HEK293 (cell line): ENCODE data around the gene CCDC9B.

Experiments
- CTCF ChIA-PET: fragments of 350-600 bp; formaldehyde crosslinking; extraction: SDS; loops from one replicate; lab custom pipeline; 2021; ENCODE audit warnings: antibody characterized with exemption; lab: Yijun Ruan, JAX
- POLR2A ChIA-PET: fragments of 300-600 bp; formaldehyde crosslinking; extraction: SDS; loops from one replicate; lab custom pipeline; 2020; ENCODE audit warnings: antibody characterized with exemption, inconsistent platforms; lab: Yijun Ruan, JAX
- H3K27ac ChIP-seq: fragments of 200-500 bp; sonication (Bioruptor generic); 2 replicates; pipeline ENCODE4 v1.5.1; 2014; ENCODE audit warnings: low read depth, low read length, control low read depth, inconsistent platforms; ENCODE audit errors: extremely low read depth
- H3K36me3 ChIP-seq, 2 experiments: fragments of 200-500 bp in 1 of 2; sonication (Bioruptor generic) in 1 of 2; 1 replicate in 1 of 2; 2 replicates in 1 of 2; pipeline ENCODE4 v1.5.1; 2014 to 2017; ENCODE audit warnings: inconsistent platforms in 2 of 2, low read length in 2 of 2; ENCODE audit not compliant: control insufficient read depth in 2 of 2, insufficient read depth in 1 of 2
- H3K4me1 ChIP-seq: fragments of 200-500 bp; sonication (Bioruptor generic); 2 replicates; pipeline ENCODE4 v1.5.1; 2014; ENCODE audit warnings: mild to moderate bottlenecking, low read length, inconsistent platforms; ENCODE audit not compliant: control insufficient read depth, insufficient read depth
- H3K4me3 ChIP-seq: 2 replicates; pipeline ENCODE4 v1.5.1; 2011; ENCODE audit warnings: low read depth, mild to moderate bottlenecking, control low read depth, low read length, moderate library complexity
- H3K9me3 ChIP-seq: fragments of 200-500 bp; sonication (Bioruptor generic); 2 replicates; pipeline ENCODE4 v1.5.1; 2014; ENCODE audit warnings: low read depth, low read length, inconsistent platforms; ENCODE audit not compliant: control insufficient read depth, insufficient read depth
- GFI1B ChIP-seq: fragments of 450-650 bp; formaldehyde crosslinking; IDR thresholded peaks from 2 replicates; pipeline ENCODE4 v1.5.1; 2016; ENCODE audit warnings: missing biosample characterization, missing genetic modification characterization
- GLIS1 ChIP-seq: fragments of 450-650 bp; formaldehyde crosslinking; IDR thresholded peaks from 2 replicates; pipeline ENCODE4 v1.5.1; 2016; ENCODE audit warnings: missing biosample characterization, missing genetic modification characterization
- GLIS2 ChIP-seq: fragments of 450-650 bp; formaldehyde crosslinking; IDR thresholded peaks from 2 replicates; pipeline ENCODE4 v1.5.1; 2016; ENCODE audit warnings: missing biosample characterization, missing genetic modification characterization
- KLF1 ChIP-seq: fragments of 450-650 bp; formaldehyde crosslinking; IDR thresholded peaks from 2 replicates; pipeline ENCODE4 v1.5.1; 2016; ENCODE audit warnings: missing biosample characterization, missing genetic modification characterization
- SP7 ChIP-seq: fragments of 450-650 bp; formaldehyde crosslinking; IDR thresholded peaks from 2 replicates; pipeline ENCODE4 v1.5.1; 2016; ENCODE audit warnings: missing biosample characterization, missing genetic modification characterization
- WT1 ChIP-seq: fragments of 450-650 bp; formaldehyde crosslinking; IDR thresholded peaks from 2 replicates; pipeline ENCODE4 v1.5.1; 2016; ENCODE audit warnings: missing biosample characterization, missing genetic modification characterization
- ZBTB17 ChIP-seq: fragments of 450-650 bp; formaldehyde crosslinking; IDR thresholded peaks from 2 replicates; pipeline ENCODE4 v1.5.1; 2016; ENCODE audit warnings: missing biosample characterization, missing genetic modification characterization
- ZBTB6 ChIP-seq: fragments of 450-650 bp; formaldehyde crosslinking; IDR thresholded peaks from 2 replicates; pipeline ENCODE4 v1.5.1; 2017; ENCODE audit warnings: missing biosample characterization, missing genetic modification characterization
- ZIC2 ChIP-seq: fragments of 450-650 bp; formaldehyde crosslinking; IDR thresholded peaks from 2 replicates; pipeline ENCODE4 v1.5.1; 2016; ENCODE audit warnings: missing biosample characterization, missing genetic modification characterization
- ZNF335 ChIP-seq: fragments of 450-650 bp; formaldehyde crosslinking; conservative IDR thresholded peaks from 2 replicates; pipeline ENCODE4 v1.5.1; 2016; ENCODE audit warnings: missing biosample characterization, missing genetic modification characterization
- ZNF341 ChIP-seq: fragments of 450-650 bp; formaldehyde crosslinking; IDR thresholded peaks from 2 replicates; pipeline ENCODE4; 2016; ENCODE audit warnings: low read depth, missing biosample characterization, missing genetic modification characterization
- ZNF394 ChIP-seq: fragments of 450-650 bp; formaldehyde crosslinking; IDR thresholded peaks from 2 replicates; pipeline ENCODE4 v1.5.1; 2016; ENCODE audit warnings: missing biosample characterization, missing genetic modification characterization, mild to moderate bottlenecking, moderate library complexity, borderline replicate concordance
- ZNF600 ChIP-seq: fragments of 450-650 bp; formaldehyde crosslinking; IDR thresholded peaks from 2 replicates; pipeline ENCODE4 v1.5.1; 2016; ENCODE audit warnings: missing biosample characterization, missing genetic modification characterization
- ZNF658 ChIP-seq: fragments of 450-650 bp; formaldehyde crosslinking; IDR thresholded peaks from 2 replicates; pipeline ENCODE4; 2016; ENCODE audit warnings: missing biosample characterization, missing genetic modification characterization
- ZNF707 ChIP-seq: fragments of 450-650 bp; formaldehyde crosslinking; IDR thresholded peaks from 2 replicates; pipeline ENCODE4 v1.5.1; 2016; ENCODE audit warnings: missing biosample characterization, missing genetic modification characterization
- ZNF768 ChIP-seq: fragments of 450-650 bp; formaldehyde crosslinking; IDR thresholded peaks from 2 replicates; pipeline ENCODE4 v1.5.1; 2018; ENCODE audit warnings: missing biosample characterization, mild to moderate bottlenecking, missing genetic modification characterization
- TF ChIP-seq, protein P1 (sequence below): fragments of 450-650 bp; formaldehyde crosslinking; IDR thresholded peaks from 2 replicates; pipeline ENCODE4 v1.5.1; 2016; ENCODE audit warnings: missing biosample characterization, missing genetic modification characterization
- TF ChIP-seq, protein P2 (sequence below): fragments of 450-650 bp; formaldehyde crosslinking; IDR thresholded peaks from 2 replicates; pipeline ENCODE4 v1.5.1; 2016; ENCODE audit warnings: missing biosample characterization, missing genetic modification characterization

Gene CCDC9B

GRCh38 chr15:40290545-40290917 is 50.2 kb downstream of the CCDC9B start:
- H3K27ac ChIP-seq = no peak overlapping the region
- peaks cover 6% of the 10 kb centered on the region for H3K4me1 ChIP-seq
- no peak overlapping the region for H3K4me3 ChIP-seq
- no peaks in the 10 kb centered on the region for H3K36me3 ChIP-seq
- TF ChIP-seq ZNF707 (tag by site-specific recombination) (no peak), ZBTB6 (tag by site-specific recombination) (peak; percentile 45; the same call in 1 of the 2 replicates)
- ChIA-PET POLR2A (interaction anchor here (1.0 kb wide), 1 partner anchor 27 kb away, joined by 3 read pairs; no protein-coding TSS in a partner anchor), CTCF (interaction anchor here (1.1 to 2.3 kb wide), 5 partner anchors 10 to 31 kb away, joined by 3 to 12 read pairs (median 8); no protein-coding TSS in a partner anchor)
- H3K9me3 ChIP-seq = no peaks in the 10 kb centered on the region

GRCh38 chr15:40289140-40289775 is 51.5 kb downstream of the CCDC9B start:
- TF ChIP-seq GLIS1 (tag by site-specific recombination) = peak; percentile 14; the same call in 1 of the 2 replicates
- peak; percentile 82; the same call in 1 of the 2 replicates for TF ChIP-seq ZNF394 (tag by site-specific recombination)
- TF ChIP-seq GFI1B (tag by site-specific recombination) = no peak
- TF ChIP-seq ZIC2 = peak; percentile 40
- no peaks in the 10 kb centered on the region for H3K9me3 ChIP-seq
- no peaks in the 10 kb centered on the region for H3K36me3 ChIP-seq
- no peak overlapping the region for H3K27ac ChIP-seq
- POLR2A ChIA-PET = no interaction called here
- peaks cover 6% of the 10 kb centered on the region for H3K4me1 ChIP-seq
- CTCF ChIA-PET = interaction anchor here (0.6 to 1.9 kb wide), 9 partner anchors 14 to 132 kb away, joined by 3 to 8 read pairs (median 3); partner anchors contain the start of gene PLCB2
- H3K4me3 ChIP-seq = no peak overlapping the region

DNA sequence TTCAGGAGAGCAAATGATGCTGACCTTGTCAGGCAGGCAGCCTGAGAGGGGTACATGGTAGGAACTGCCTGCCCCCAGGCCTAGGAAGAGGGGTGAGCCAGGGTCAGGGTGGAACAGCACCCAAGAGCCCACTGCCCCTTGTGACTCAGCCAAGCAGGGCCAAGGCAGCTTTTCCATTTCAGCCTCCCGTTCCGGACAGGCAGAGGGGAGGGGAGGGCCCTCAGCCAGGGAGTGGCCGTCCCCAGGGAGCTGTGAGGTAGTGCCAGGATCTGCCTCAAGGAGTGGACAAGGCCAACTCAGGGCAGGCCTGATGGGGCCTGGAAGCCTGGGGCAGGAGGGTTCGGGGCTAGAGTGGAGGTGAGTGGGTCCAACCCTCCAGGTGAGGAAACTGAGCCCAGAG is 52.8 kb downstream of the CCDC9B start:
- peaks cover 6% of the 10 kb centered on the region for H3K4me1 ChIP-seq
- CTCF ChIA-PET = interaction anchor here (1.2 to 1.9 kb wide), 4 partner anchors 9 to 50 kb away, joined by 6 to 8 read pairs (median 7); no protein-coding TSS in a partner anchor
- no peaks in the 10 kb centered on the region for H3K36me3 ChIP-seq
- POLR2A ChIA-PET = no interaction called here
- TF ChIP-seq, protein P1, sequence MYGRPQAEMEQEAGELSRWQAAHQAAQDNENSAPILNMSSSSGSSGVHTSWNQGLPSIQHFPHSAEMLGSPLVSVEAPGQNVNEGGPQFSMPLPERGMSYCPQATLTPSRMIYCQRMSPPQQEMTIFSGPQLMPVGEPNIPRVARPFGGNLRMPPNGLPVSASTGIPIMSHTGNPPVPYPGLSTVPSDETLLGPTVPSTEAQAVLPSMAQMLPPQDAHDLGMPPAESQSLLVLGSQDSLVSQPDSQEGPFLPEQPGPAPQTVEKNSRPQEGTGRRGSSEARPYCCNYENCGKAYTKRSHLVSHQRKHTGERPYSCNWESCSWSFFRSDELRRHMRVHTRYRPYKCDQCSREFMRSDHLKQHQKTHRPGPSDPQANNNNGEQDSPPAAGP (tag by site-specific recombination) = peak; percentile 82
- TF ChIP-seq, protein P2, sequence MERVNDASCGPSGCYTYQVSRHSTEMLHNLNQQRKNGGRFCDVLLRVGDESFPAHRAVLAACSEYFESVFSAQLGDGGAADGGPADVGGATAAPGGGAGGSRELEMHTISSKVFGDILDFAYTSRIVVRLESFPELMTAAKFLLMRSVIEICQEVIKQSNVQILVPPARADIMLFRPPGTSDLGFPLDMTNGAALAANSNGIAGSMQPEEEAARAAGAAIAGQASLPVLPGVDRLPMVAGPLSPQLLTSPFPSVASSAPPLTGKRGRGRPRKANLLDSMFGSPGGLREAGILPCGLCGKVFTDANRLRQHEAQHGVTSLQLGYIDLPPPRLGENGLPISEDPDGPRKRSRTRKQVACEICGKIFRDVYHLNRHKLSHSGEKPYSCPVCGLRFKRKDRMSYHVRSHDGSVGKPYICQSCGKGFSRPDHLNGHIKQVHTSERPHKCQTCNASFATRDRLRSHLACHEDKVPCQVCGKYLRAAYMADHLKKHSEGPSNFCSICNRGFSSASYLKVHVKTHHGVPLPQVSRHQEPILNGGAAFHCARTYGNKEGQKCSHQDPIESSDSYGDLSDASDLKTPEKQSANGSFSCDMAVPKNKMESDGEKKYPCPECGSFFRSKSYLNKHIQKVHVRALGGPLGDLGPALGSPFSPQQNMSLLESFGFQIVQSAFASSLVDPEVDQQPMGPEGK (tag by site-specific recombination) = peak; percentile 57; the same call in 1 of the 2 replicates
- TF ChIP-seq SP7 (tag by site-specific recombination) = no peak
- peak; percentile 66 for TF ChIP-seq ZNF341 (tag by site-specific recombination)
- TF ChIP-seq WT1 (tag by site-specific recombination) = peak; percentile 87
- peak; percentile 88 for TF ChIP-seq KLF1
- 0 out of 2 replicates have a peak, but pooled peaks have one; percentile 26 for TF ChIP-seq ZBTB17 (tag by site-specific recombination)
- no peak for TF ChIP-seq ZNF768 (tag by site-specific recombination)
- 0 out of 2 replicates have a peak, but pooled peaks have one; percentile 12 for TF ChIP-seq ZNF335
- no peak for TF ChIP-seq ZNF658 (tag by site-specific recombination)
- TF ChIP-seq ZNF600 (tag by site-specific recombination) = peak; percentile 81
- TF ChIP-seq GLIS2 (tag by site-specific recombination) = peak; percentile 26; the same call in 1 of the 2 replicates
- no peaks in the 10 kb centered on the region for H3K9me3 ChIP-seq
- no peak overlapping the region for H3K4me3 ChIP-seq
- H3K27ac ChIP-seq = no peak overlapping the region
